ENCODE results near the gene HSD17B8.

Gene HSD17B8

DNA sequence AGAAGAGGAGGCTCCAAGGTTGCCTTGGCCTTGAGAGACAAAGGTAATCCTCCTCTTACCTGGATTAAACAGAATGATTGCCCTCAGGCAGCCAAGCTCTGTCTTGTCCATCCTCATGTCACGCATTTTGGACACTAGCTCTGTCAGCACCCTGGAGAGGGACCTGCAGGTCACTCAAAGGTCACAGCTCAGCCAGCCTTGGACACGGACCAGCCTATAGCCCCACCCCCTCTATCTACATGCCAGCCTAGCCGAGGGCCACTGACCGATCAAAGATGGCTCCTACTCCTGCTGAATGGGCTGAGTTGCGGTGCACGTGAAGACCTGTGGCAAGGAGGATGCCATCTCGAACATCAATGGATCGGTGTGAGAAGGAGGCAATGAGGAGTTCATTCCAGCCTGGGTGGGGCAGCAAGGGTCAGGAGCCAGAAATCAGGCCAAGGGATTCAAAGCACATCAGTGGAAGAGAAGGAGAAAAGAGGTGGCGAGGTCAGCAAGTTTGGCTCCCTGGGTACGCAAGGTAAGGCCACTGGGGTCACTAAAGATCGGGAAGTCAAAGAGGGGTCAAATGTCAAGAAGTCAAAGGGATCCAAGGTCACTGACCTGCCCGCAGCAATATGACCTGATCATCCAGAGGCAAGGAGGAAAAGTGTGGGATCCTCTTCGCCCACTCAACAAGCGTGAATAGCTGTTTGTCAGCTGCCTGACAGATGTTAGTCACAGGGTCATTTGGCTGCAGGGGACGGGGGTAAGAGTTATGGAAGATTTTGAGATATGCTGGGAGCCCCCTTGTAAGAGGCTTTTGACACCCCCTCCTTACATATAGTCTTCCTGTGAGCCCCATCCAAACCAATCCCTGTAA lies 8.9 kb upstream of the HSD17B8 start:
- TF ChIP-seq, protein P1, sequence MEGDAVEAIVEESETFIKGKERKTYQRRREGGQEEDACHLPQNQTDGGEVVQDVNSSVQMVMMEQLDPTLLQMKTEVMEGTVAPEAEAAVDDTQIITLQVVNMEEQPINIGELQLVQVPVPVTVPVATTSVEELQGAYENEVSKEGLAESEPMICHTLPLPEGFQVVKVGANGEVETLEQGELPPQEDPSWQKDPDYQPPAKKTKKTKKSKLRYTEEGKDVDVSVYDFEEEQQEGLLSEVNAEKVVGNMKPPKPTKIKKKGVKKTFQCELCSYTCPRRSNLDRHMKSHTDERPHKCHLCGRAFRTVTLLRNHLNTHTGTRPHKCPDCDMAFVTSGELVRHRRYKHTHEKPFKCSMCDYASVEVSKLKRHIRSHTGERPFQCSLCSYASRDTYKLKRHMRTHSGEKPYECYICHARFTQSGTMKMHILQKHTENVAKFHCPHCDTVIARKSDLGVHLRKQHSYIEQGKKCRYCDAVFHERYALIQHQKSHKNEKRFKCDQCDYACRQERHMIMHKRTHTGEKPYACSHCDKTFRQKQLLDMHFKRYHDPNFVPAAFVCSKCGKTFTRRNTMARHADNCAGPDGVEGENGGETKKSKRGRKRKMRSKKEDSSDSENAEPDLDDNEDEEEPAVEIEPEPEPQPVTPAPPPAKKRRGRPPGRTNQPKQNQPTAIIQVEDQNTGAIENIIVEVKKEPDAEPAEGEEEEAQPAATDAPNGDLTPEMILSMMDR (IDR thresholded peaks at IDR 0.05; ENCODE audit: extremely low read depth, insufficient read depth, missing control alignments), result no peak
- in situ Hi-C loops (cut with MboI; ENCODE audit: low pct_unique_long_range_greater_than_20kb, low sequenced_read_pairs, unreplicated experiment), result no loop called here
- DNase-seq (ENCODE audit: low spot score), result no peak

DNA sequence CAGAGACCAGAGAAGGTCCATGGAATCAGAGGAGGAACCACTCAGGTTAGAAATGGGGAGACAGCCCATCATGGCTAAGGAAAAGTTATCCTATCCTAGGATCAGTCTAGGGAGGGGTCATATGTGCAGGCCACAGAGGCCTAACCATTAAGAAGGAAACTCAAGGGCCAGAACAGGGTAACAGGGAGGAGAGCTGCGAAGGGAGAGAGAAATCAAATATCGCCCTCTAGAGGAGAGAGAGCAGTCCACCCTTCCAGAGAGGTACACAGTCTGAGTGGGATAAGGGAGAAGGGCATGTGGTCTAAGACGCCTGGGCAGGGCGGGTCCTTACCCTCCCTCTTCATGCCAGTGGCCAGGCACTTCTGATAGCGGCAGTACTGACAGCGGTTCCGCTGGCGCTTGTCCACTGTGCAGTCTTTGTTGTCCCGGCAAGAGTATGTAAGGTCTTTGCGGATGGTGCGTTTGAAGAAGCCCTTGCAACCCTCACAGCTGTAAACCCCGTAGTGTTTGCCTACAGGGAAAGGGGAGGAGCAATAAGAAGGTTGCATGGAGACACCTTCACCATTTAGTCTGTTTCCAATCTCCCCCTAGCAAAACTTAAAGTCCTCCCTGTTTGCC lies 6.9 kb upstream of the HSD17B8 start:
- peak; percentile 78 for DNase-seq (ENCODE audit: low spot score)
- in situ Hi-C loops (cut with MboI; ENCODE audit: low pct_unique_long_range_greater_than_20kb, low sequenced_read_pairs, unreplicated experiment), result no loop called here
- TF ChIP-seq, protein P1 (IDR thresholded peaks at IDR 0.05; ENCODE audit: extremely low read depth, insufficient read depth, missing control alignments), result peak; percentile 70

DNA sequence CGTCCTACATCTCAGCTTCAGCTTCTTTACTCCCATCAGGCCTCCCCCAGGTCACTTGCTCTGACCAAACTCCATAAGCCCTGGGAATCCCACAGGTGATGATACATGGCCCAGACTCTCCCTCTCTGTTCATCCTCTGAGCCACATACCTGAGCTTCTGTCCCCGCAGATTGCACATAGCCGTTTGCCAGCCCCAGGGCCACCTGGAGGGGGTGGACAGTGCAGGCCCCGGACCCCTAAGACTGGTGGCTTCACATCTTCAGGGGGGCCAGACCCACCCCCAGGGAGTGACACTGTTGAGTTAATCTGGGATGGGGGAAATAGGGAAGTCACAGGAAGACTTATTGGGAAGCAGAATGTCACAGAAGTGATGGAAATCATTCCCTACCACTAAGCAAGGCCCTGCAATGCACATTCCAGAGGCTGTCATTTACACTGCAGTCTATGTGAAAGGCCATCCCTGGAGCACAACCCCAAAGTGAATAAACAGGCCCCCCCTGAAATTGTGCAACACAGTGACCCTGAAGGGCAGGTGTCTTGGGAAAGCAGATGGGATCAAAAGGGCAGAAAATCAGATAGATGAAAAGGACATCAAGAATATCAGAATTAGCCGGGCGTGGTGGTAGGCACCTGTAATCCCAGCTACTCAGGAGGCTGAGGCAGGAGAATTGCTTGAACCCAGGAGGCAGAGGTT lies 6.1 kb upstream of the HSD17B8 start:
- no peak for DNase-seq (ENCODE audit: low spot score)
- in situ Hi-C loops (cut with MboI; ENCODE audit: low pct_unique_long_range_greater_than_20kb, low sequenced_read_pairs, unreplicated experiment), result no loop called here
- TF ChIP-seq, protein P1 (IDR thresholded peaks at IDR 0.05; ENCODE audit: extremely low read depth, insufficient read depth, missing control alignments), result no peak

DNA sequence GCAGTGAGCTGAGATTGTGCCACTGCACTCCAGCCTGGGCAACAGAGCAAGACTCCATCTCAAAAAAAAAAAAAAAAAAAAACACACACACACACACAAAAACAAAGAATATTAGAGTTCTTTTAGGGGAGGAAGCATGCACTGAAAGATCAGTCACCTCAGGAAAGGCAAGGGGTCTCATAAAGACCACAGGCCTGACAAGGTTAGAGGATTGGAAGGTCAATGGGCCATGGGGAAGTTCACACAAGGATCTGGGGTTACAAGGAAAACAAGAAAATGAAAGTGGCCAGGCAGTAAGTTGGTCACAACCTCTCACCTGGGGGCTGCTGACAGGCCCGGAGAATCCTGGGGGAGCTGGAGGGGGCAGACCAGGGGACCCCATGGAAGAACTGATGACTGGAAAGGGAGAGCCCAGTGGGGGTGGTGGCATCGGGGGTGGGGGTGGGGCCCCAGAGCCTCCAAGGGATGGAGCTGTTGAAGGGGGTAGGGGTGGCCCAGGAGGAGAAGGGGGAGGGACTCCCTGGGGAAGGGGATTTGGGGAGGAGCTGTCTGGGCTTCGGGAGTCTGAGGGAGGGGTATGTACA lies 5.5 kb upstream of the HSD17B8 start:
- in situ Hi-C loops (cut with MboI; ENCODE audit: low pct_unique_long_range_greater_than_20kb, low sequenced_read_pairs, unreplicated experiment), result no loop called here
- no peak for DNase-seq (ENCODE audit: low spot score)
- TF ChIP-seq, protein P1 (IDR thresholded peaks at IDR 0.05; ENCODE audit: extremely low read depth, insufficient read depth, missing control alignments), result no peak

DNA sequence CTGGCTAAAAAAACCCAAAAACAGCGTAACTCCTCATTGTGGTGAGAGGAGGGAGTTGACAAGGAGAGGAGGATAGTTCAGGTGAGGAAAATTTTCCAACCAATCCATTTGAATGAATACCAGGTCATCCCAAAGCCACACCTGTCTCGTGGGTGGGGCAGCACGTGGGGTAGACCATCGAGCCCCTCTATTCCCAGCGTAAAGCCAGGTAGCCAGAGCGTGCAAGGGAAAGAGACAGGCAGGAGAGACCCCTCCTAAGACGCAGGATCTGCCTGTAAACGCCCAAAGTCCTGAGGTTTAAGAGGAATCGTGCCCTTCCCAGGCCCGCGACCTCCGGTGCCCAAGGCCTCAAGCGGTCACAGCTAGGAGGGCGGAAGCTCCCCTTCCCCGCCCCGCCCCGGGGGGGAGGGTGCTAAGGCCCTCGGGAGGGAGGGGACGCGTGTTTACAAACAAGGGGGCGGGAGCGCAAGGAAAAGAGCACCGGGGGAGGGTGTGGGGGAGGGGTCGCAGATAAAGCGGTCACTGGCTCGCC lies 4.7 kb upstream of the HSD17B8 start:
- DNase-seq (ENCODE audit: low spot score), result peak; percentile 86
- TF ChIP-seq, protein P1 (IDR thresholded peaks at IDR 0.05; ENCODE audit: extremely low read depth, insufficient read depth, missing control alignments), result no peak
- in situ Hi-C loops (cut with MboI; ENCODE audit: low pct_unique_long_range_greater_than_20kb, low sequenced_read_pairs, unreplicated experiment), result no loop called here

Measured in GM13977 (cell line).